ENCODE measurements around the gene SLC25A11.
"Not testable (repeated sequence)": the region's sequence is repeated elsewhere in the genome, so short reads cannot be mapped to it uniquely, and the experiment has no call there.

SLC25A11 gene

DNA sequence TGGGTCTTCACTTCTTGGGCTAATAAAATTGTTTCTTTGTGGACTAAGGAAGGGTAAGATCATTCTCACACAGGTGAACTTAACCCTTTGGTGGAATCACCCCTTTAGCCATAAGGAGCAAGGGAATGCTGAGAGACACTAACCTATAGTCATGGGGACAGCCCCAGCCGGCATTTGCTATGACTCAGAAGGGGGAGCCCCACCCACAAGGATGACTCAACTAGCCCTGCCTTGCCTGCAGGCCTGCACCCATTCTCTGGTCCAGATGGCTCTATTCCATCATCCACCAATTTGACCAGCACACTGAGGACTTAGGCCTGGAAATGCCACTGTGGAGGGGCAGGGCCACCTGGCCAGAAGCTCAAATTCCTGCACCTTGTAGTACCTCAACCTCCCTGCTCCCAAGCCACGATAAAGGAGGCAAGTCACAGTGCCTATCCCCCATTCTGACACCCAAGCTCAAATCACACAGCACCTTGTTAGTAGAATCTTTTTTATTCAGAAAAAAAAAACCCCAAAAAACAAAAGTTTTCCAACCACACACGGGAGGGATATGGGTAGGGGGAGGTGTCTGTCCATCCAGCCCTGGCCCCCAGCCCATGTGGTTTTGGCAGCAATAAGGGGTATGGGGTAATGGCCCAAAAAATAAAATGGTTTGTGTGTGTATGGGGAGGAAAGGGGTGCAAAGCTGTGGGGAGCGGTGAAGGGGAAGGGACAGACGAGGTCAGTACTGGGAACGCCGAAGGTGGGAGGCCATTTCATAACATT lies 5.5 kb upstream of the SLC25A11 start:
- DNase-seq, result no peak

- DNase-seq, result no peak
Observed at GRCh38 chr17:4944554-4945175, 4.8 kb upstream of the SLC25A11 start.

DNA sequence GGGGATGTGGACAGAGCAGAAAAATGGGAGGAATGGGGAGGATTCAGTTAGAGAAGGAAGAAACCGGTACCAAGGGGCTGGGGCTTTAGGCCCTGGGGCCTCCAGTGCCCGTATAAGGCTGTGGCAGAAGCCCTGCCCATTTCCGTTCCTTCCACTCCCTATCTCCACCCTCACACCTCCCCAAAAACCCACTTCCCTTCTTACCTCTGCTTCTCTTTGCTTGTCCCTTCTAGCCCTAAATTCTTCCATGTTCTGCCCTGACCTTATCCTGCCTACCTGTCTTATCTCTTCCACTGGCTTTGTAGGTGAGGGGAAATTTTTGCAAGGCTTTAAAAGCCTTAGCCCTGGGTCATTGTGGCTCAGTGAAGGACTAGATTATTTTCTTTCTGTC lies 4.3 kb upstream of the SLC25A11 start:
- DNase-seq, result no peak

GRCh38 chr17:4942760-4943508 lies 3.1 kb upstream of the SLC25A11 start:
- DNase-seq, result no peak

DNA sequence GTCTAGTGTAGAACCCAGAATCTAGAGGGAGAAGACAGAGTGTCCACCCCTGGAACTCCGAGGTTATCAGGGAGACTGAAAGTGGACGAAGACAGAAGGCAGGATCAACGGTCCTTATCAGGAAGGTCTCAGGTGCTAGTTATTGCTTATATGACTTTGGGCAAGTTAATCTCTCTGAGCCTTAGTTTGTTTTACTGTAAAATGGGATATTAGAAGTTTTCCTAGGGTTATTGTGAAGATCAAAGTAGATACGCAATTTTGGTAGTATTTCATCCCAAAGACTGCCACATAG lies 1.4 kb upstream of the SLC25A11 start:
- DNase-seq, result no peak

GRCh38 chr17:4940555-4941318 lies 891 bp upstream of the SLC25A11 start:
- no peak for DNase-seq

DNA sequence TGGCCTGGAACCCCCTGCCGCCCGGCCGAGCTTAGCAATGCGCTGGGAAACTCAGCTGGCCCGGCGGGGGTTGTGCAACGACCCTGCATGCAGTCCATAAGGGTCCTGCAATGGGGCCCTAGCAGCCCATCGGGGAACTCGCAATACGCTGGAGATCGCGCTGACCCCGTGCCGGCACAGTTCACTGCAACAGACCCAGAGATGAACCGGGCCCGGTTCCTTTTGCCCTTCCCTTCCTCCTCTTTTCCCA lies 375 bp downstream of the SLC25A11 start:
- DNase-seq, result no peak

DNA sequence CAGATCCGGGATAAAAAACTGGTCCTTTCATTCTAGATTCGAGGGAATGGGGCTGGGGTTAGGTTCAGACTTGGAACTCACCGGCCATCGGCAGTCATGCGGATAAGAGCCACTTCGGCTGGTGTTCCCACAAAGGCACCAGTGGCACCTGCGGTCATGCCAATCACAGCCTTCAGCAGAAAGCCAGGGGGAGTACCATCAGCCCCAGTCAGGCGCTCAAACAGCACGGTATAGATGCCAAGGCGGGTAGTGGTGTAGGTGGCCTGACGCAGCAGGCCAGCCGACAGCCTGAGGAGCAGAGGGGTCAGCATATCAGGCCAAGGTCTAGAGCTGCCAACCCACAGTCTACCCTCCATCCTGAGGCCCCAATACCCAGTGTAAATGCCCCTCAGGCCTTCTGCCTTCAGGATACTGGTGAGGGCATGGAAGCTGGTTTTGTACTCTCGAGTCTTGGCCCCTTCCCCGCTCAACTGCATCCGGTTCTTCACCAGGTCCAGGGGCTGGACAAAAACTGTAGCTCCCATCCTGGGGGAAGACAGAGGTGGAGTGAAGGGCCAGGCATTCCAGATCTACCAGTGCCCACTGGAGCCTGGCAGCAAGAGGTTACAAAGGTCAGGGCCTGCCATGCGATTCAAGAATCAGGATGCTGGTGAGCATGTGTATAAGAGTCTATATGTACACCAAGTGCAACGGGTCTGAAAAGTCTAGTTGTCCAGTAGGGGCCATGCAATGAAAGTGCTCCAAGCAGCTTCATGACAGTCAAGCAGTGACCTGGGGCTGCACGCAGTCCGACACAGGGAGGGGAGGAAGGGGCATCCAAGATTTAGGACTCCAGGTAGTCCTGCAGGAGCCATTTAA lies 929 bp downstream of the SLC25A11 start:
- no peak for DNase-seq

DNA sequence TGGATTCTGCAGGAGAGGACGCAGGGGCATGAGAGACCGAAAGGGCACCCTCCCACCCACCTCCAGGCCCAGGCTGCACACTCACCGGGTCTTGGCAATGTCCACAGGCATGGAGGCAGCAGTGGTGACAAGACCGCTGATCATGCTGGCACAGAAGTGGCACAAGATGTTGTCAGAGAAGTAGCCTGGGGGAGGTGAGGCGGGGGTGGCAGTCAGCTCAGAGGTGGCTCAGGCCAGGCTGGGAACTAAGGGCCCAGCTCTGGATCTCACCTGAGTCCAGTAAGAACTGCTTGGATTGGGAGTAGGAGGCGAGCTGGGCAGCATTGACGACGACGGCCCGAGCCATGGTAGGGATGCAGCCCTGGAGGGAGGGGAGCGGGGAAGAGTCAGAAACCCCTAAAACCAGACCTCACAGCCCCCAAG lies 1.8 kb downstream of the SLC25A11 start:
- no peak for DNase-seq

DNA sequence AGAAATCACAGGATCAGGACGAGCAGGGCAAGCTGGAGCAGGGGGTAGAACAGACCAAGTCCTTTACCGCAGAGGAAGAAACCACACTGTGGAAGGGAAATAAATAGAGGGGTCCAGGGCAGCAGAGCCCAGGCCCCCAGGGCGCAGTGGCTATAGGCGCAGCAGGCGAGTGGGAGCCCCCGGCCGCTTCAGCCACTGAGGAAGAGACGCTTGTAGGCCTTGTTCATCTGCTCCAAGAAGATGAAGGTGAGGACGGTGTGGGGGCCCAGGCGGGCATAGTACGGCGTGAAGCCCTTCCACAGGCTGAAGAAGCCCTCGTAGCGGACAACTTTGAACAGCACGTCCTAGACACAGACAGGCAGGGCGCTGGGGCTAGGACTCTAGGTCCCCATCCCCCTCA lies 2.3 kb downstream of the SLC25A11 start:
- no peak for DNase-seq

DNA sequence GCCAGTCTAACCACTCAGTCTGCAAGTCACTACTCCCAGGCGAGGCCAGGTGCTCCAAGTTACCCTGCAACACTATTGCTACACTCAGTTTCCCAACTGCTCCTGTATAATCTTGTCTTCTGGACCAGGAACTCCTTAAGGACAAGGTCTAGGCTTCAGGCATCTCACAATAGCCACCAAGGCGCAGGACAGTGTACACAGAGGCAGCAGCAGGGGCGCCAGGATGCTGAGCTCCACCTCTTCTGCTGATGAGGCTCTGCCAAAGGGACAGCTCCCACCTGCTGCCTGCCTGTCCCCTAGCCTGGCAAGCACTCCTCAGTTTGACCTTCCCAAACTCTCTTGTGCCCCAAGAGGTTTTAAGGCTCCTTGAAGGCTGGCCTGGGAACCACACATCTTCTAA lies 3.4 kb downstream of the SLC25A11 start:
- no peak for DNase-seq

- DNase-seq, result no peak
Observed at GRCh38 chr17:4935650-4936049, 4.2 kb downstream of the SLC25A11 start.

- DNase-seq, result no peak
Observed at GRCh38 chr17:4934173-4934979, 5.5 kb downstream of the SLC25A11 start.

DNA sequence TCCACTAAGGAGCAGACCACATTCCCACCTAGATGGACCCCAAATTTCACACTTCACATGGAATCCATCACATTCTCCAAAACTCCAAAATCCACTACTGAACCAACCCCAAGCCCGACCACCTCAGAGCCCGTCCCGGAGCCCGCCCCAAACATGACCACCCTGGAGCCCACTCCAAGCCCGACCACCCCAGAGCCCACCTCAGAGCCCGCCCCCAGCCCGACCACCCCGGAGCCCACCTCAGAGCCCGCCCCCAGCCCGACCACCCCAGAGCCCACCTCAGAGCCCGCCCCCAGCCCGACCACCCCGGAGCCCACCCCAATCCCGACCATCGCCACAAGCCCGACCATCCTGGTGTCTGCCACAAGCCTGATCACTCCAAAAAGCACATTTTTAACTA lies 6.2 kb downstream of the SLC25A11 start:
- DNase-seq, result no peak

DNA sequence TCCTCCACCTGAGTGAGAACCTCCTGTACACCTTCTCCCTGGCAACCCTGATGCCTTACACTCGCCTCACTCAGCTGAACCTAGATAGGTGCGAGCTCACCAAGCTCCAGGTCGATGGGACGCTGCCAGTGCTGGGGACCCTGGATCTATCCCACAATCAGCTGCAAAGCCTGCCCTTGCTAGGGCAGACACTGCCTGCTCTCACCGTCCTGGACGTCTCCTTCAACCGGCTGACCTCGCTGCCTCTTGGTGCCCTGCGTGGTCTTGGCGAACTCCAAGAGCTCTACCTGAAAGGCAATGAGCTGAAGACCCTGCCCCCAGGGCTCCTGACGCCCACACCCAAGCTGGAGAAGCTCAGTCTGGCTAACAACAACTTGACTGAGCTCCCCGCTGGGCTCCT lies 7.1 kb downstream of the SLC25A11 start:
- DNase-seq, result no peak

DNA sequence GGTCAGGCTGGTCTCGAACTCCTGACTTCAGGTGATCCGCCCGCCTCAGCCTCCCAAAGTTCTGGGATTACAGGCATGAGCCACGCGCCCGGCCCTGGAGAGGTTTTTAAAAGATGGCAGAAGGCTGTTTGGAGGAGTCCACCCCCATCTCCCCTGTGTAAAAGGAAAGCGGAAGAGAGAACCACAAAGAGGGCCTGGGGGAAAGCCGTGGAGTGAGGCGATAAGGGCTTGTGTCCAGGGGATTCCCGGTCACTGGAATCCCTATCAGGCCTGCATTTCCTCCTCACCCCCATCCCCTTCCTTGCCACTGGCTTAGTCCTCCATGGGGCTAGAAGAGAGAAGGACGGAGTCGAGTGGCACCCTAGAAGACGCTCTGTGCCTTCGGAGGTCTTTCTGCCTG lies 7.9 kb downstream of the SLC25A11 start, which contains the start of gene GP1BA:
GP1BA (plus strand) TSS at position 315 of the 400 bp plus-strand sequence. CDS start 328 bp downstream, outside the sequence.
- DNase-seq, result no peak

DNA sequence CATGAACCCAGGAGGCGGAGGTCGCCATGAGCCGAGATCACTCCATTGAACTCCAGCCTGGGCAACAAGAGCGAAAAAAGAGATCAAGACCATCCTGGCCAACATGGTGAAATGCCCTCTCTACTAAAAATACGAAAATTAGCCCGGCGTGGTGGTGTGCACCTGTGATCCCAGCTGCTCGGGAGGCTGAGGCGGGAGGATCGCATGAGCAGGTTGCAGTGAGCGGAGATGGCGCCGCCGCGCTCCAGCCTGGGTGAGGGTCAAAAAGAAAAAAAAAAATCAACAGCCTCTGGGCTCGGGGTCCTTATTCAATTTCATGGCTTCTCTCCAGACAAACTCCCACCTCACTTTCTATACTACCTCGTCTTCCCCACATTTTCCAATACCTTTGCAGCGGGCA lies 11.0 kb downstream of the SLC25A11 start:
- no peak for DNase-seq

DNA sequence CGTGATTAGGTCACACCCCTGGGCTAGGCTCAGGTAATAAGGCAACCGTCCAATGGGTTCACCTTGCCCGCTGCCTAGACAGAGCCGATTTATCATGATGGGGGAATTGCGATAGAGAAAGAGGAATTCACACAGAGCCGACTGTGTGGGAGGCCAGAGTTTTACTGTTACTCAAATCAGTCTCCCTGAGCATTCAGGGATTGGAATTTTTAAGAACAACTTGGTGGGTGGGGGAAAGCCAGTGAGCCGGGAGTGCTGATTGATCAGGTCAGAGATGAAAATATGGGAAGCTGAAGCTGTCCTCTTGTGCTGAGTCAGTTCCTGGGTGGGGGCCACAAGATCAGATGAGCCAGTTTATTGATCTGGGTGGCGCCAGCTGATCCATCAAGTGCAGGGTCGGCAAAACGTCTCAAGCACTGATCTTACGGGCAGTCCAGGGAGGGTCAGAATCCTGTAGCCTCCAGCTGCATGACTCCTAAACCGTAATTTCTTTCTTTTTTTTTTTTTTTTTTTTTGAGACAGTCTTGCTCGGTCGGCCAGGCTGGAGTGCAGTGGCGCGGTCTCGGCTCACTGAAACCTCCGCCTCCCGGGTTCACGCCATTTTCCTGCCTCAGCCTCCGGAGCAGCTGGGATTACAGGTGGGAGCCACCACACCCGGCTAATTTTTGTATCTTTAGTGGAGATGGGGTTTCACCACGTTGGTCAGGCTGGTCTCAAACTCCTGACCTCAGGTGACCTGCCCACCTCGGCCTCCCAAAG lies 13.1 kb downstream of the SLC25A11 start:
- DNase-seq, result not testable (repeated sequence)

GRCh38 chr17:4921320-4921719 lies 18.5 kb downstream of the SLC25A11 start:
- DNase-seq, result no peak

GRCh38 chr17:4920351-4921048 lies 19.3 kb downstream of the SLC25A11 start:
- peak; percentile 20 for DNase-seq
